Brain microvascular endothelial cell (primary cell): ENCODE results near the gene LRRC3C.

Experiments
- DNase-seq: peaks from one replicate; pipeline ENCODE4 v3.0.0-alpha.2; 2020
- H3K27ac ChIP-seq: fragments of 250-450 bp; sonication (Bioruptor Pico); 2 replicates; pipeline ENCODE4 v1.5.1; 2020; ENCODE audit warnings: mild to moderate bottlenecking, moderate library complexity
- H3K27me3 ChIP-seq: fragments of 250-450 bp; sonication (Bioruptor Pico); replicated peaks from 2 replicates; pipeline ENCODE4 v1.5.1; 2020; ENCODE audit warnings: mild to moderate bottlenecking
- H3K36me3 ChIP-seq: fragments of 250-450 bp; sonication (Bioruptor Pico); replicated peaks from 2 replicates; pipeline ENCODE4 v1.5.1; 2020; ENCODE audit warnings: mild to moderate bottlenecking
- H3K4me3 ChIP-seq: 2 replicates; pipeline ENCODE4 v1.5.1; 2011; ENCODE audit warnings: low read depth, mild to moderate bottlenecking, control low read depth, low read length, moderate library complexity
- CTCF ChIP-seq: IDR thresholded peaks from 2 replicates; pipeline ENCODE4 v1.5.1; 2011; ENCODE audit warnings: low read depth, mild to moderate bottlenecking, moderate library complexity, low read length, control low read depth, inconsistent platforms; ENCODE audit errors: missing control alignments
- in situ Hi-C: cut with HindIII; loops from 2 replicates; pipeline ENCODE4 v1.10.0; 2017; ENCODE audit warnings: low sequenced_read_pairs, low pct_ligation_motif_present

LRRC3C gene

GRCh38 chr17:39913989-39914388 is 13.5 kb upstream of the LRRC3C start:
- no peaks in the 10 kb centered on the region for H3K27me3 ChIP-seq
- peaks cover 3% of the 10 kb centered on the region for H3K36me3 ChIP-seq
- TF ChIP-seq CTCF: no peak
- no peak for DNase-seq
- in situ Hi-C loops: no loop called here
- H3K4me3 ChIP-seq: no peak overlapping the region
- no peak overlapping the region for H3K27ac ChIP-seq

DNA sequence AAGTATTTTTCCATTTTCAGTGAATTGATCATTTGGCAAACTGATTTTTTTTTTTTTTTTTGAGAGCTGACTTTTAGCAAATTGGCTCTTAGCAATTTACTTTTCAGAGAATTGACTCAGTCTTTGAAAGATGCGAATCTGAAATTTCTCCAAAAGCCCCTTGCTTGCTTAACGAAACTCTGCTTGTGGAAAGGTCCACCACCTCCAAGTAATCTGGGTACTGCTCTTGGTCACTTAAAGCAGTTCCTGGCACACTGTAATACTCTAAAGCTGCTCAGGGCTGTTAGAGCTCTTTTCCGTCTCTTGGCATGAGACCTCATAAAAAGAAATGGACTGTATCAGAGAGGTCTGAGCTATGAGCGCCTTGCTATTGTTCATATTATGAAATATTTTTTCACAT is 12.0 kb upstream of the LRRC3C start:
- H3K4me3 ChIP-seq: no peak overlapping the region

DNA sequence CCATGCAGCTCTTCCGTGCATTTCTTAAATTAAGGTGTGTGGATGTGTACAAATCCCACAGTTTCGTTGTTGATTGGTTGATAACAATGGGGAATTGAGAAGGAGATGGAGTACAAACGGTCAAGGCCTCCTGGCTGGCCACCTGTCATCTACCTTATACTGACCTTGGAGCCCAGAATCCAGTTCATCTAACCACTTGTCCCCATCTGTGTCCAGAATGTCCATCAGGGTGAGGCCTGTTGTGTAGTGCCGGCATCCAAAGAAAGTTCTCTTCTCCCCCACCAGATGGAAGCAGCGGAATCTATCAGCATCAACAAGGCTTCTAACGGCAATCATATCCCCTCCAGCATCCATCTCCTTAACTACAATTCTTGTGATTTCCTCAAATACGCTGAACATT is 10.6 kb upstream of the LRRC3C start:
- H3K36me3 ChIP-seq: peaks cover 14% of the 10 kb centered on the region
- peak; percentile 10 for DNase-seq
- H3K27me3 ChIP-seq: no peaks in the 10 kb centered on the region
- no peak overlapping the region for H3K4me3 ChIP-seq
- no peak overlapping the region for H3K27ac ChIP-seq
- peak; percentile 51 for TF ChIP-seq CTCF
- in situ Hi-C loops: no loop called here

More for the DNA sequence above, 12.0 kb upstream of the LRRC3C start:
- H3K27ac ChIP-seq: no peak overlapping the region
- DNase-seq: no peak
- peaks cover 7% of the 10 kb centered on the region for H3K36me3 ChIP-seq
- H3K27me3 ChIP-seq: no peaks in the 10 kb centered on the region
- in situ Hi-C loops: no loop called here
- TF ChIP-seq CTCF: no peak

DNA sequence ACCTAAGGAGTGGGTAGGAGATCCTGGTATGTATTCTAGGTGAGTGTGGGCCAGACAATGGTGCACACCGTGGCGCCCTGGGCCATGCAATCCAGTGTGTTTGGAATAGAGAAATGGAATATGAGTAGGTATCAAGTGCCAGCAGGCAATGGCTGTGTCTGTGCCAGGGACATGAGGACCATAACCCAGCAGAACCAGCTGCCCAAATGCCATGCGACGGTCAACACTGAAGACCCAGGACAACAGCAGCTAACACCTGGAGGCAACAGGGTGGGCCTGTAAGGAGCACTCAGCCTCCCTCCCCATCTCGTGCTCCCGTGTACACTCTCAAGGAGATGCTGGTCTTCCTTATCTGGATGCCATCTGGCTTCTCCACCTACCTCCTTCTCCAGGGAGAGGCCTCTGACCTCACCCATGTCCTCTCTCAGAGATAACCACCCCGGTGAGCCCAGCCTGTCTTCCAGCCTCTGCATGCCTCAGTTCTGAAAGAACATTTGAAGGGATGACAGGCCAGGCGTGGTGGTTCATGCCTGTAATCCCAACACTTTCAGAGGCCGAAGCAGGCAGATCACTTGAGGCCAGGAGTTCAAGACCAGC is 8.3 kb upstream of the LRRC3C start:
- H3K4me3 ChIP-seq: no peak overlapping the region
- DNase-seq: no peak
- no peak for TF ChIP-seq CTCF
- H3K36me3 ChIP-seq: peaks cover 34% of the 10 kb centered on the region
- in situ Hi-C loops: no loop called here
- no peaks in the 10 kb centered on the region for H3K27me3 ChIP-seq
- no peak overlapping the region for H3K27ac ChIP-seq

DNA sequence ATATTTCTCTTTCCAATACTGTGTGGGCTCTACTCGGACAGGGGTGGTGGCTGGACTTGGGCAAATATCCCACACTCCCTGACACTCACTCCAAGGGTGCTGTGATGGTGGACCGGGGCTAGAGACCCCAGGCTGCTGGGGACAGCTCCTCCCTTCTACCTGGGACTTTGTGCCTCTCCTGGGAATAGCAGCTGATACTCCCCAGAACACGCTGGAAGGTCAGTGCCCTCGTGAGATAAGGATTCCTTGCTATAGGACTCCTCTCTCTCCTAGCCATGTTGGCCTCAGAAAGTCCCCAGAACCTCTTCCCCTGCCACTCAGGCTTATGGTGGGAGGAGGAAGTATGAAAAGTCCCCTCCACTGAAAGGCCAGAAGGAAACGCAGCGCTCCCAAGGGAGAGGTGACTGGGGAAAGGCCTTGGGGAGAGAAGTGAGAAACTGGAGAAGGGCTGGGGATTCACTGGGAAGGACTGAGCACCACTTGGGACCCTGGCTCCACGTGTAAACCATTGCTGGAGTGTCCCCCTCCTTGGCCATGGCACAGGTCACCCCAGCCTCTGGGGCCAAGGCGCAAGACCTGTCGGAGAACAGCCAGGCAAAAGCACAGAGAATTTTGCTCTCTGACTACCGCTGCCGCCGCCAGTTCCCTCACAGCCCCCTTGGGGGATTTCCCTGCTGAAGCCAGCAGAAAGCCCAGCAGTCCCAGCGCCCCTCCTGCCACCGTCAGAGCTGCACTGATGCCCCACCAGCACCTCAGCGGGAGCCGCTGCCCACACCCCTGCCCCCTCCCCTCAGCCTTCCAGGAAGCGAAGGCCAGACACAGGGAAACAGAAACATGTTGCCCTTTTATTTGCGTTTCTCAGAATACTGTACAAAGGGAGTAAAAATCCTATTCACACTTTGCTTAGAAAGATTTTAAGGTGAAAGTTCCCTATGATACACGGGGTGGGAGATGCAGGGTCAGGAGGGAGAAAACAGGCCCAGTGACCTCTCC is 7.0 kb upstream of the LRRC3C start:
- no peak for DNase-seq
- Histone ChIP-seq H3K4me3 (no peak overlapping the region), H3K36me3 (peaks cover 34% of the 10 kb centered on the region), H3K27ac (no peak overlapping the region), H3K27me3 (no peaks in the 10 kb centered on the region)
- in situ Hi-C loops: no loop called here
- TF ChIP-seq CTCF: no peak
